ENCODE data around the gene ARRB1.
A peak's percentile ranks its signal among the peaks of the same experiment; 100 is the strongest.

Gene ARRB1

GRCh38 chr11:75351541-75351790, at the start of gene ARRB1:
Gene ARRB1, minus strand, starts transcription at chr11:75351661. Its CDS starts 54 bp downstream, at chr11:75351607.
- Histone ChIP-seq H3K4me3 (ENCODE audit: low read length) (peak within 1 kb of the TSS; percentile 64), H3K27me3 (ENCODE audit: control insufficient read depth, insufficient read depth, low read length) (no peaks in the 10 kb centered on the region), H3K9me3 (ENCODE audit: control insufficient read depth, low read length) (no peaks in the 10 kb centered on the region), H3K9ac (ENCODE audit: low read length) (peak within 1 kb of the TSS; percentile 79), H3K4me1 (ENCODE audit: control insufficient read depth, insufficient read depth, low read length) (peaks cover 49% of the 10 kb centered on the region), H3K36me3 (ENCODE audit: control insufficient read depth, insufficient read depth, low read length) (no peaks in the 10 kb centered on the region)

- no peaks in the 10 kb centered on the region for H3K9me3 ChIP-seq (ENCODE audit: control insufficient read depth, low read length)
- peaks cover 19% of the 10 kb centered on the region for H3K36me3 ChIP-seq (ENCODE audit: control insufficient read depth, insufficient read depth, low read length)
- H3K27me3 ChIP-seq (ENCODE audit: control insufficient read depth, insufficient read depth, low read length) = no peaks in the 10 kb centered on the region
- peaks cover 16% of the 10 kb centered on the region for H3K4me1 ChIP-seq (ENCODE audit: control insufficient read depth, insufficient read depth, low read length)
- H3K4me3 ChIP-seq (ENCODE audit: low read length) = peak overlapping the region; percentile 56
- peak overlapping the region; percentile 94 for H3K9ac ChIP-seq (ENCODE audit: low read length)
Measured at GRCh38 chr11:75400146-75400865, 48.8 kb upstream of the ARRB1 start.

- peak within 1 kb of the TSS; percentile 56 for H3K4me3 ChIP-seq (ENCODE audit: low read length)
- H3K4me1 ChIP-seq (ENCODE audit: control insufficient read depth, insufficient read depth, low read length) = peaks cover 16% of the 10 kb centered on the region
Measured at GRCh38 chr11:75399344-75400145, 48.1 kb upstream of the ARRB1 start, which contains the start of gene RPS3. Gene RPS3, plus strand, starts transcription at chr11:75399518. Its CDS starts 30 bp downstream, at chr11:75399548.

DNA sequence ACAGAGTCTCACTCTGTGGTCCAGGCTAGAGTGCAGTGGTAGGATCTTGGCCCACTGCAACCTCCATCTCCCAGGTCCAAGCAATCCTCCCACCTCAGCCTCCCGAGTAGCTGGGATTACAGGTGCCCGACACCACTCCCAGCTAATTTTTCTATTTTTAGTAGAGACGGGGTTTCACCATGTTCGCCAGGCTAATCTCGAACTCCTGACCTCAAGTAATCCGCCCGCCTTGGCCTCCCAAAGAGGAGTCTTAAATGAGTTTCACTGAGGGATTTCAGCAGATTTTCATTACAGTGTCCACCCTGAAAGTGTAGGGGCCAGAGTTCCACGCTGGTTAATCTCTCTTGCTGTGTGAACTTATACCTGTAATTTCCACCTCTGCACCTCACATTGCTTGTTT, 47.4 kb upstream of the ARRB1 start:
- Histone ChIP-seq H3K36me3 (ENCODE audit: control insufficient read depth, insufficient read depth, low read length) (peaks cover 19% of the 10 kb centered on the region), H3K9me3 (ENCODE audit: control insufficient read depth, low read length) (no peaks in the 10 kb centered on the region), H3K9ac (ENCODE audit: low read length) (no peak overlapping the region), H3K27me3 (ENCODE audit: control insufficient read depth, insufficient read depth, low read length) (no peaks in the 10 kb centered on the region), H3K4me3 (ENCODE audit: low read length) (no peak overlapping the region), H3K4me1 (ENCODE audit: control insufficient read depth, insufficient read depth, low read length) (peaks cover 16% of the 10 kb centered on the region)

More at GRCh38 chr11:75399344-75400145, 48.1 kb upstream of the ARRB1 start, which contains the start of gene RPS3:
- Histone ChIP-seq H3K27me3 (ENCODE audit: control insufficient read depth, insufficient read depth, low read length) (no peaks in the 10 kb centered on the region), H3K36me3 (ENCODE audit: control insufficient read depth, insufficient read depth, low read length) (peaks cover 19% of the 10 kb centered on the region), H3K9me3 (ENCODE audit: control insufficient read depth, low read length) (no peaks in the 10 kb centered on the region), H3K9ac (ENCODE audit: low read length) (peak within 1 kb of the TSS; percentile 94)

GRCh38 chr11:75394085-75394840, 42.8 kb upstream of the ARRB1 start:
- H3K9ac ChIP-seq (ENCODE audit: low read length) = no peak overlapping the region

DNA sequence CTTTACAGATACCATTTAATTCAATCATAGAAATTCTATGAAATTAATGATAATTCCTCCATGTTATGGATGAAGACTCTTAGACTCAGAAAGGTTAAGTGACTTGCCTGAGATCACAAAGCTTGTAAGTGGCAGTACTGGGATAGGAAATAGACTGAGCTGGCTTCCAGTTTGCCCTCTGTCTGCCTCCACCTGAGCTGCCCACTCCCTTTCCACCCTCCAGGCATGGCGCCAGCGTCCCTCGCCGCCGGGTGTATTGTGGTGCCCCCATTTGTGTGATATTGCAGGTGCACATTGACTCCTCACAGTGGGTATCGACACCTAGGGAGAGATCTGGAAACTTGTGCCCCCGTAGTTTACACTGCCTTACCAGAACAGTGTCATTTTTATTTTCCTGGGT, 38.5 kb upstream of the ARRB1 start:
- Histone ChIP-seq H3K4me3 (ENCODE audit: low read length) (no peak overlapping the region), H3K4me1 (ENCODE audit: control insufficient read depth, insufficient read depth, low read length) (peaks cover 6% of the 10 kb centered on the region), H3K27me3 (ENCODE audit: control insufficient read depth, insufficient read depth, low read length) (no peaks in the 10 kb centered on the region), H3K36me3 (ENCODE audit: control insufficient read depth, insufficient read depth, low read length) (no peaks in the 10 kb centered on the region), H3K9ac (ENCODE audit: low read length) (no peak overlapping the region), H3K9me3 (ENCODE audit: control insufficient read depth, low read length) (no peaks in the 10 kb centered on the region)

More at GRCh38 chr11:75394085-75394840, 42.8 kb upstream of the ARRB1 start:
- Histone ChIP-seq H3K36me3 (ENCODE audit: control insufficient read depth, insufficient read depth, low read length) (no peaks in the 10 kb centered on the region), H3K9me3 (ENCODE audit: control insufficient read depth, low read length) (no peaks in the 10 kb centered on the region), H3K4me3 (ENCODE audit: low read length) (no peak overlapping the region), H3K4me1 (ENCODE audit: control insufficient read depth, insufficient read depth, low read length) (no peaks in the 10 kb centered on the region), H3K27me3 (ENCODE audit: control insufficient read depth, insufficient read depth, low read length) (no peaks in the 10 kb centered on the region)

DNA sequence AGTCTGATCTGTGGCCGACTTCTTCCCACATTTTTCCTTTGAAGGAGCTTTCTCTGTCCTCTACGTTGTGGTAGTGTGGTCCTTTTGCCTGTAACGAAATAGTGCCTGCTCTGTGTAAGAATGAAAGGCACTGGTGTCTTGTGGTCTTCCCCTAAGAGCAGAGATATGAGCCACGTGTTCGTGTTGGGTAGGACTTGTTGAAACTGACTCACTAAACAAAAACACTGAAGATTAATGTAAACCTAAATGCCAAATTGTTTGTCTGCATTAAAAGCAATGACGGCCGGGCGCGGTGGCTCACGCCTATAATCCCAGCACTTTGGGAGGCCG, 37.8 kb upstream of the ARRB1 start:
- H3K9ac ChIP-seq (ENCODE audit: low read length) = no peak overlapping the region
- H3K27me3 ChIP-seq (ENCODE audit: control insufficient read depth, insufficient read depth, low read length) = no peaks in the 10 kb centered on the region
- no peaks in the 10 kb centered on the region for H3K9me3 ChIP-seq (ENCODE audit: control insufficient read depth, low read length)
- H3K36me3 ChIP-seq (ENCODE audit: control insufficient read depth, insufficient read depth, low read length) = no peaks in the 10 kb centered on the region
- H3K4me3 ChIP-seq (ENCODE audit: low read length) = no peak overlapping the region
- H3K4me1 ChIP-seq (ENCODE audit: control insufficient read depth, insufficient read depth, low read length) = peaks cover 6% of the 10 kb centered on the region

GRCh38 chr11:75388386-75389275, 37.2 kb upstream of the ARRB1 start:
- no peaks in the 10 kb centered on the region for H3K27me3 ChIP-seq (ENCODE audit: control insufficient read depth, insufficient read depth, low read length)
- H3K4me3 ChIP-seq (ENCODE audit: low read length) = no peak overlapping the region
- no peaks in the 10 kb centered on the region for H3K36me3 ChIP-seq (ENCODE audit: control insufficient read depth, insufficient read depth, low read length)
- H3K9ac ChIP-seq (ENCODE audit: low read length) = no peak overlapping the region
- no peaks in the 10 kb centered on the region for H3K9me3 ChIP-seq (ENCODE audit: control insufficient read depth, low read length)
- H3K4me1 ChIP-seq (ENCODE audit: control insufficient read depth, insufficient read depth, low read length) = peaks cover 6% of the 10 kb centered on the region

DNA sequence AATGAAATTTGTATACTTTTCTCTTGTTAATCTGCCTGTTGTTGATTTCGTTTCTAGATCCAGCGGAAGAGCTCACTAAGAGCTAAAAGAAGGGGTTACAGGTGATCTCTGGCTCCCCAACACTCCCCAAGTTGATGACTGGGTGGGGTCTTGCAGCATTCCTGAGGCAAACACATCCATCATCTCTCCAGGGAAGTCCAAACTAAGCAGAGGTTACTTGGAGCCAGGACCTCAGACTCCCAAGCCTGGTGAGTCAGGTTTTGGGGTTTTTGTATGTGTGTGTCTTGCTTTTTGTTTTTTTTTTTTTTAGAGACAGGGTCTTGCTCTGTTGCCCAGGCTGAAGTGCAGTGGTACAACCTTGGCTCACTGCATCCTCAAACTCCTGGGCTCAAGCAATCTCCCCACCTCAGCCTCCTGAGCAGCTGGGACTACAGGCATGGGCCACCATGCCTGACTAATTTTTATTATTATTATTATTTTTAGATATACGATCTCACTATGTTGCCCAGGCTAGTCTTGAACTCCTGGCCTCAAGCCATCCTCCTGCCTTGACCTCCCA, 36.4 kb upstream of the ARRB1 start:
- H3K4me1 ChIP-seq (ENCODE audit: control insufficient read depth, insufficient read depth, low read length) = peaks cover 6% of the 10 kb centered on the region
- H3K4me3 ChIP-seq (ENCODE audit: low read length) = no peak overlapping the region
- no peak overlapping the region for H3K9ac ChIP-seq (ENCODE audit: low read length)
- H3K36me3 ChIP-seq (ENCODE audit: control insufficient read depth, insufficient read depth, low read length) = no peaks in the 10 kb centered on the region
- H3K9me3 ChIP-seq (ENCODE audit: control insufficient read depth, low read length) = no peaks in the 10 kb centered on the region
- no peaks in the 10 kb centered on the region for H3K27me3 ChIP-seq (ENCODE audit: control insufficient read depth, insufficient read depth, low read length)

GRCh38 chr11:75386942-75387630, 35.6 kb upstream of the ARRB1 start:
- H3K9ac ChIP-seq (ENCODE audit: low read length) = no peak overlapping the region

More at GRCh38 chr11:75386942-75387630, 35.6 kb upstream of the ARRB1 start:
- Histone ChIP-seq H3K4me1 (ENCODE audit: control insufficient read depth, insufficient read depth, low read length) (peaks cover 6% of the 10 kb centered on the region), H3K9me3 (ENCODE audit: control insufficient read depth, low read length) (no peaks in the 10 kb centered on the region), H3K36me3 (ENCODE audit: control insufficient read depth, insufficient read depth, low read length) (no peaks in the 10 kb centered on the region), H3K27me3 (ENCODE audit: control insufficient read depth, insufficient read depth, low read length) (no peaks in the 10 kb centered on the region), H3K4me3 (ENCODE audit: low read length) (no peak overlapping the region)
